ENCODE data around the gene VTI1A.

Gene VTI1A

DNA sequence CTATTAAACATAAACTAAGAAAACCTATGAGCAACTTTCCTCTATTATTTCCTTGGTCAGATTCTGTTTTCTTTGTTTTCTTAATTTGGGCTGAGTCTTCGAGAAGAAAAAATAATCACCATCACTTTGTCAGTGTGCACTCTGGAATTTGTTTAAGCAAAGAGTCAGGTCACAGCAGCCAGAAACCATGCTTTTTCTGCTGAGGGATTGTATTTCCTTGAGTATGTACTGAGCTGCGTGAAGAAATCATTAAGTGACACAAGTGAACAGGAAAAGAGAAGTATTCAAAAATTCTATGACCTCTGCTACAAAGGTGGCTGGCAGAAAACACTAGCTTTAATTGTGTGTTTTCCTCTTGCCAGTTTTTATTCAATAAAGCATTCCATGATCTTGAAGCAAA is 249.6 kb downstream of the VTI1A start:
- no peak overlapping the region for H3K4me3 ChIP-seq (ENCODE audit: low read depth, low read length)
- TF ChIP-seq POLR2A (IDR thresholded peaks at IDR 0.05; ENCODE audit: extremely low read depth, insufficient read length) = no peak
- TF ChIP-seq, protein P1, sequence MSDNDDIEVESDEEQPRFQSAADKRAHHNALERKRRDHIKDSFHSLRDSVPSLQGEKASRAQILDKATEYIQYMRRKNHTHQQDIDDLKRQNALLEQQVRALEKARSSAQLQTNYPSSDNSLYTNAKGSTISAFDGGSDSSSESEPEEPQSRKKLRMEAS (IDR thresholded peaks at IDR 0.05; ENCODE audit: low read depth, low read length) = no peak
- TF ChIP-seq MYC (IDR thresholded peaks at IDR 0.05; ENCODE audit: low read depth, low read length) = no peak
- TF ChIP-seq, protein P2, sequence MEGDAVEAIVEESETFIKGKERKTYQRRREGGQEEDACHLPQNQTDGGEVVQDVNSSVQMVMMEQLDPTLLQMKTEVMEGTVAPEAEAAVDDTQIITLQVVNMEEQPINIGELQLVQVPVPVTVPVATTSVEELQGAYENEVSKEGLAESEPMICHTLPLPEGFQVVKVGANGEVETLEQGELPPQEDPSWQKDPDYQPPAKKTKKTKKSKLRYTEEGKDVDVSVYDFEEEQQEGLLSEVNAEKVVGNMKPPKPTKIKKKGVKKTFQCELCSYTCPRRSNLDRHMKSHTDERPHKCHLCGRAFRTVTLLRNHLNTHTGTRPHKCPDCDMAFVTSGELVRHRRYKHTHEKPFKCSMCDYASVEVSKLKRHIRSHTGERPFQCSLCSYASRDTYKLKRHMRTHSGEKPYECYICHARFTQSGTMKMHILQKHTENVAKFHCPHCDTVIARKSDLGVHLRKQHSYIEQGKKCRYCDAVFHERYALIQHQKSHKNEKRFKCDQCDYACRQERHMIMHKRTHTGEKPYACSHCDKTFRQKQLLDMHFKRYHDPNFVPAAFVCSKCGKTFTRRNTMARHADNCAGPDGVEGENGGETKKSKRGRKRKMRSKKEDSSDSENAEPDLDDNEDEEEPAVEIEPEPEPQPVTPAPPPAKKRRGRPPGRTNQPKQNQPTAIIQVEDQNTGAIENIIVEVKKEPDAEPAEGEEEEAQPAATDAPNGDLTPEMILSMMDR (IDR thresholded peaks at IDR 0.05; ENCODE audit: low read depth, low read length) = no peak
- DNase-seq (ENCODE audit: low read depth) = no peak

DNA sequence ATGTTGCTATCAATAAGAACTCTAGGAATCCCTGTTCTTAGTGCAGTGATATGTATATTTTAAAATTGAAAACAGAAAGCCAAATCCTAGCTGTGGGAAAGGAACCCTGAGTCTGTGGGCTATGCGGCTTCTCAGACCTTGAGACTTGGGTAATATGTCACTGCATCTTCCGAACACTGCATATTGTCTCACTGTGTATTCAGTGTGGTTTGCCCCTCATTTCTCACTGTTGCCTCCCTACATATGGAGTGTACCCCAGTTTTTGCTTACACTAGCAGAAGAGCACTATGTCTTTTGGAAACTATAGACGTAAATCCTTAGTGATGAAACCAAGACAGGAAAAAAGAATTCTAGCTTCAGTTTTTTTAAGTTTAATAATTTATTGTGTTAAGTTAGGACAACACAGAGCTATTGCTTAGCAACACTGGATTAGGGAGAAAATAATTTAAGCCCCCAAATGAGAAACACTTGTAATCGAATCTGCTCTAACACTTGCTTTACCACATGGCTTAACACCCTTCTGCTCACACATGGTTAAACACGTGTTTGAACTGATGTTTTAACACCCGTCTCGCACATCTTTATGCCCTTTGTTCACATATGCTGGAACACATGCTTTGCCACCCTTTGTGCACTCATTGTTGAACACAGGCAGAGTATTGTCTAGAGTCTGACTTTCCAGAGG is 251.3 kb downstream of the VTI1A start:
- TF ChIP-seq, protein P2 (IDR thresholded peaks at IDR 0.05; ENCODE audit: low read depth, low read length) = no peak
- TF ChIP-seq POLR2A (IDR thresholded peaks at IDR 0.05; ENCODE audit: extremely low read depth, insufficient read length) = no peak
- TF ChIP-seq, protein P1 (IDR thresholded peaks at IDR 0.05; ENCODE audit: low read depth, low read length) = no peak
- no peak for TF ChIP-seq MYC (IDR thresholded peaks at IDR 0.05; ENCODE audit: low read depth, low read length)
- no peak overlapping the region for H3K4me3 ChIP-seq (ENCODE audit: low read depth, low read length)
- no peak for DNase-seq (ENCODE audit: low read depth)

DNA sequence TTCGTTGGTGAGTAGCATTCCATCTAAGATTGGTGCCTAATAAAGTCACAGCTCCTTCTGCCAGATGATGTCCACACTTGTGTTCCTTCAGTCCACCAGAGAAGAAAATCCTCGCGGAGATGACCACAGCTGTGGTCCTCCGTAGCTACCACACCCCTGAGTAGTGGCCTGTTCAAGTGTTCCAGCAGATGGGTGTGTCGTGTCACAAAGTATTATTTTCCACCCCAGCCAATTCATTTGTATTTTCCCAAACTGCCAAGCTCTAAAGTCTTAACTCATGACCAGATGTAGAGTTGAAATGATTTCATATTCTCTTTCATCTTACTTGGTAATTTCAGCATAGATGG is 251.8 kb downstream of the VTI1A start:
- no peak for DNase-seq (ENCODE audit: low read depth)
- no peak overlapping the region for H3K4me3 ChIP-seq (ENCODE audit: low read depth, low read length)
- TF ChIP-seq POLR2A (IDR thresholded peaks at IDR 0.05; ENCODE audit: extremely low read depth, insufficient read length) (no peak), MYC (IDR thresholded peaks at IDR 0.05; ENCODE audit: low read depth, low read length) (no peak)
- TF ChIP-seq, protein P2 (IDR thresholded peaks at IDR 0.05; ENCODE audit: low read depth, low read length) = no peak
- TF ChIP-seq, protein P1 (IDR thresholded peaks at IDR 0.05; ENCODE audit: low read depth, low read length) = no peak

DNA sequence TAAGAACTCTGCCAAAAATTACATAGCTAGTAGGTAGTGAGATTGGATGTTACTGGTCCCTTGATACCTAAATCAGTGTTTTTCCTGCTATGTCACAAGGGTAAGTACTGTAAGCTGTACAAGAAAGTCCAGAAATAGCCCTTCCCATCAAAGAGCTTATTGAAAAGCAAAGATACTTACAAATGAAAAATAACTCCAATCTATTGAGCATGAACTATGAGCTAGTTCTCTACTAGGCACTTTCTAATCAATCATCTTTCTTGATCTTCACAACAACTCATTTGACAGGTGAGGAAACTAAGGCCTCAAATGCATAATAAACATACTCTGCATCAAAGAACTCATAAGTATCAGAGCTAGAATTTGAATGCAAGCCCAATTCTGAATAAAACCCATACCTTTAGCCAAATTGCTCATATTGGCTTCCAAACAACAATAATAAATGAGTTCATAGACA is 253.2 kb downstream of the VTI1A start:
- TF ChIP-seq, protein P1 (IDR thresholded peaks at IDR 0.05; ENCODE audit: low read depth, low read length) = no peak
- TF ChIP-seq, protein P2 (IDR thresholded peaks at IDR 0.05; ENCODE audit: low read depth, low read length) = no peak
- TF ChIP-seq MYC (IDR thresholded peaks at IDR 0.05; ENCODE audit: low read depth, low read length) (no peak), POLR2A (IDR thresholded peaks at IDR 0.05; ENCODE audit: extremely low read depth, insufficient read length) (no peak)
- no peak overlapping the region for H3K4me3 ChIP-seq (ENCODE audit: low read depth, low read length)
- DNase-seq (ENCODE audit: low read depth) = no peak

DNA sequence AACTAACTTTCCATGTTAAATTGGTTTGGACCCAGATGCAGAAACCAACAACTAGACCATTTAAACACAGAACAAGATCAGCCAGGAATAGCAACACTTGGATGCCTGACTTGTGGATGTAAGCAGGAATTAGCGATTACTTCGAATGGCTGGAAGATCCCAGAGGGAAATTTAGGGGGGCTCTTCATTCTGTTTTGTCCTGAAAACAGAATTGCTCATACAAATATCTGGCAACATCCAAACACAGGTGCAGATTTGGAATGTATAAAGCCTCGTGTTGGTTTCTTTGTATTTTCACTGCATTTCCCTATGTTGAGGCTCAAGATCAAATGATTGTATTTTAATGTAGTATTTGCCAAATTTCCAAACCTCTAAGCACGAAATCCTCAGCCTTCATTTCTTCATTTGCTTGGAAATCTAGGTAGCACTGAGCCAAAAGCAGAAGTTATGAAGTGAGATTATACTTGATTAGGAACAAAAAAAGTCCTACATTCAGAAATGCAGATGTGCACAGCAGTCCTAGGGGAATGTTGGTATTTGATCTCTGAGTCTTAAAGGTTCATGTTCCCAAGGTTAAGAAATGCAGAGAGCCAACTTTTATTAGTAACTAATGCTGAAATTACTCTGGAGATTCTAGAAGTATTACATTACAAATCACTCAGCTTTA is 254.3 kb downstream of the VTI1A start:
- DNase-seq (ENCODE audit: low read depth) = no peak
- no peak overlapping the region for H3K4me3 ChIP-seq (ENCODE audit: low read depth, low read length)
- TF ChIP-seq, protein P1 (IDR thresholded peaks at IDR 0.05; ENCODE audit: low read depth, low read length) = no peak
- TF ChIP-seq MYC (IDR thresholded peaks at IDR 0.05; ENCODE audit: low read depth, low read length) (no peak), POLR2A (IDR thresholded peaks at IDR 0.05; ENCODE audit: extremely low read depth, insufficient read length) (no peak)
- TF ChIP-seq, protein P2 (IDR thresholded peaks at IDR 0.05; ENCODE audit: low read depth, low read length) = no peak

Measured in NB4 (cell line).